Body of pancreas (tissue), 4 donors: ENCODE data around the gene SPRED3.

Experiments used
- CTCF ChIP-seq, 7 experiments: fragments of 450-650 bp in 4 of 7; fragments of 200-600 bp in 3 of 7; sonication (generic) in 3 of 7; IDR thresholded peaks; one replicate each; pipeline ENCODE4 v1.5.1; 2016 to 2019; ENCODE audit warnings: antibody characterized with exemption in 7 of 7
- POLR2A ChIP-seq, 3 donors: fragments of 450-650 bp; IDR thresholded peaks; one replicate each; pipeline ENCODE4 v1.6.1; 2016; ENCODE audit warnings: antibody characterized with exemption in 3 of 3, mild to moderate bottlenecking in 2 of 3

- peak in 4 of 7 experiments; percentile 9 to 36 (median 26) for TF ChIP-seq CTCF (IDR thresholded peaks at IDR 0.05)
- peak; percentile 88 to 95 (median 95) for TF ChIP-seq POLR2A (IDR thresholded peaks at IDR 0.05)
Observed at GRCh38 chr19:38374332-38375097, 14.0 kb upstream of the SPRED3 start, which contains the start of gene PSMD8.
